ENCODE data around the gene LHX6. TPM values are rescaled to one million over a fixed set of nuclear protein-coding genes. Genes with fewer than 3 reads are reported as not detected.

Gene LHX6
- polyA plus RNA-seq, 2 of the 4 experiments (the other 2 are of a cell fraction), result 0.14 to 0.26 TPM

- peaks cover 10% of the 10 kb centered on the region; the same call in 1 of the 3 replicates for H3K4me1 ChIP-seq
- H3K4me2 ChIP-seq, result peak overlapping the region; percentile 96
- no peaks in the 10 kb centered on the region for H3K9me3 ChIP-seq
- no peak overlapping the region for H3K27ac ChIP-seq
- DNase-seq (ENCODE audit: low read depth in 1 of 2, low spot score in 1 of 2) (no peak), FAIRE-seq (no peak), ATAC-seq (peak; percentile 55 to 69; a peak in 4 of 6 replicates)
- TF ChIP-seq CBX8 (IDR thresholded peaks at IDR 0.05) (no peak), SMC3 (IDR thresholded peaks at IDR 0.05) (0 out of 3 replicates have a peak, but pooled peaks have one; percentile 28)
- peak overlapping the region; percentile 57 for H3K4me3 ChIP-seq
- CTCF ChIA-PET, result interaction anchor here (0.5 to 1.6 kb wide), 8 partner anchors 27 to 123 kb away, joined by 3 to 5 read pairs (median 3); no protein-coding TSS in a partner anchor
- 40% methylated on average over 42 of the region's 59 CpGs for WGBS (ENCODE audit: missing lambda C conversion rate)
- POLR2A ChIA-PET, result no interaction called here
Measured at GRCh38 chr9:122226758-122227574, 1.8 kb downstream of the LHX6 start.

GRCh38 chr9:122226142-122226757 lies 2.5 kb downstream of the LHX6 start:
- POLR2A ChIA-PET, result no interaction called here
- no peak for TF ChIP-seq JUN (IDR thresholded peaks at IDR 0.05)
- TF ChIP-seq CTCF (IDR thresholded peaks at IDR 0.05), result no peak
- TF ChIP-seq ATOH8 (CRISPR knock-in tag; IDR thresholded peaks at IDR 0.05; ENCODE audit: low read depth), result no peak
- TF ChIP-seq HEYL (CRISPR knock-in tag; IDR thresholded peaks at IDR 0.05), result no peak
- no peak for TF ChIP-seq HOXB5 (CRISPR knock-in tag; IDR thresholded peaks at IDR 0.05)
- TF ChIP-seq RFX5 (IDR thresholded peaks at IDR 0.05), result no peak
- TF ChIP-seq ESRRA (IDR thresholded peaks at IDR 0.05; ENCODE audit: borderline replicate concordance, low read length), result no peak
- TF ChIP-seq BCL3 (IDR thresholded peaks at IDR 0.05), result no peak
- no peak for TF ChIP-seq REST (IDR thresholded peaks at IDR 0.05)
- no peak for TF ChIP-seq MYC (IDR thresholded peaks at IDR 0.05; ENCODE audit: borderline replicate concordance, low read length)
- no peak for TF ChIP-seq ZC3H11A (IDR thresholded peaks at IDR 0.05)
- no peak for TF ChIP-seq E2F6 (IDR thresholded peaks at IDR 0.05; ENCODE audit: borderline replicate concordance, low read depth)
- TF ChIP-seq SMC3 (IDR thresholded peaks at IDR 0.05), result no peak
- TF ChIP-seq HOXB13 (CRISPR knock-in tag; IDR thresholded peaks at IDR 0.05; ENCODE audit: low read depth), result no peak
- TF ChIP-seq NFE2L2 (conservative IDR thresholded peaks at IDR 0.05; ENCODE audit: low read length), result no peak
- TF ChIP-seq EHMT2 (IDR thresholded peaks at IDR 0.05; ENCODE audit: low read depth), result no peak
- 72% methylated on average over 50 of the region's 51 CpGs for WGBS (ENCODE audit: missing lambda C conversion rate)
- DNase-seq (ENCODE audit: low read depth in 1 of 2, low spot score in 1 of 2) (no peak), FAIRE-seq (no peak), ATAC-seq (no peak)
- no peaks in the 10 kb centered on the region for H3K9me3 ChIP-seq
- H3K27ac ChIP-seq, result no peak overlapping the region
- no peak overlapping the region for H3K4me3 ChIP-seq
- H3K4me1 ChIP-seq, result peaks cover 10% of the 10 kb centered on the region; the same call in 1 of the 3 replicates
- CTCF ChIA-PET, result interaction anchor here (0.5 to 1.6 kb wide), 9 partner anchors 9 to 122 kb away, joined by 3 to 5 read pairs (median 3); no protein-coding TSS in a partner anchor
- H3K4me2 ChIP-seq, result no peak overlapping the region

All from A549 (cell line).